ENCODE data around the gene HOXC6. TPM values are rescaled to one million over a fixed set of nuclear protein-coding genes. Genes with fewer than 3 reads are reported as not detected.
A peak's percentile ranks its signal among the peaks of the same experiment; 100 is the strongest.
"Not testable (repeated sequence)": the region's sequence is repeated elsewhere in the genome, so short reads cannot be mapped to it uniquely, and the experiment has no call there.

HOXC6 gene
- total RNA-seq, 4 donors from 2014 or later: 3.6 to 17.3 (median 7.2) TPM

- DNase-seq (ENCODE audit: low spot score in 2 of 2): no peak
- Histone ChIP-seq H3K4me3 (no peak overlapping the region), H3K9me3 (no peaks in the 10 kb centered on the region), H3K36me3 (no peaks in the 10 kb centered on the region), H3K27ac (no peak overlapping the region), H3K4me1 (peaks cover 0 to 3% (median 0%) of the 10 kb centered on the region in 4 donors), H3K27me3 (no peaks in the 10 kb centered on the region)
- WGBS, 2 donors: 84 to 89% methylated on average over 4 of the region's 4 CpGs
- TF ChIP-seq POLR2A (IDR thresholded peaks at IDR 0.05) (no peak), CTCF (IDR thresholded peaks at IDR 0.05) (no peak), EP300 (IDR thresholded peaks at IDR 0.05) (no peak)
Measured at GRCh38 chr12:54068418-54069070, 40.3 kb downstream of the HOXC6 start.

GRCh38 chr12:54071942-54072341 lies 43.7 kb downstream of the HOXC6 start:
- H3K4me1 ChIP-seq: peaks cover 0 to 3% (median 0%) of the 10 kb centered on the region in 4 donors
- H3K36me3 ChIP-seq: no peaks in the 10 kb centered on the region
- H3K27me3 ChIP-seq: no peaks in the 10 kb centered on the region
- 46 to 64% methylated on average over 1 of the region's 1 CpG for WGBS, 2 donors
- H3K4me3 ChIP-seq: no peak overlapping the region
- H3K9me3 ChIP-seq: no peaks in the 10 kb centered on the region
- no peak overlapping the region for H3K27ac ChIP-seq
- DNase-seq (ENCODE audit: low spot score in 2 of 2): no peak
- TF ChIP-seq EP300 (IDR thresholded peaks at IDR 0.05) (no peak), CTCF (IDR thresholded peaks at IDR 0.05) (no peak), POLR2A (IDR thresholded peaks at IDR 0.05) (no peak)

- 81 to 86% methylated on average over 6 of the region's 6 CpGs for WGBS, 2 donors
- no peak overlapping the region for H3K27ac ChIP-seq
- DNase-seq (ENCODE audit: low spot score in 2 of 2): no peak
- H3K9me3 ChIP-seq: no peaks in the 10 kb centered on the region
- H3K4me1 ChIP-seq: no peaks in the 10 kb centered on the region
- no peak overlapping the region for H3K4me3 ChIP-seq
- no peak for TF ChIP-seq POLR2A (IDR thresholded peaks at IDR 0.05)
- H3K27me3 ChIP-seq: no peaks in the 10 kb centered on the region
- H3K36me3 ChIP-seq: no peaks in the 10 kb centered on the region
Measured at GRCh38 chr12:54074308-54074707, 46.1 kb downstream of the HOXC6 start.

GRCh38 chr12:54075409-54075808 lies 47.2 kb downstream of the HOXC6 start:
- whole genome bisulfite sequencing, 2 donors: 47 to 64% methylated on average over 6 of the region's 6 CpGs
- Histone ChIP-seq H3K36me3 (no peaks in the 10 kb centered on the region), H3K9me3 (no peaks in the 10 kb centered on the region), H3K4me1 (no peaks in the 10 kb centered on the region), H3K27ac (peak overlapping the region in 1 of 4 donors; percentile 91), H3K4me3 (no peak overlapping the region), H3K27me3 (no peaks in the 10 kb centered on the region)
- TF ChIP-seq CTCF (IDR thresholded peaks at IDR 0.05): no peak
- DNase-seq (ENCODE audit: low spot score in 2 of 2): no peak

GRCh38 chr12:54075974-54076373 lies 47.7 kb downstream of the HOXC6 start:
- DNase-seq (ENCODE audit: low spot score in 2 of 2): no peak
- TF ChIP-seq EP300 (IDR thresholded peaks at IDR 0.05): no peak
- TF ChIP-seq CTCF (IDR thresholded peaks at IDR 0.05): no peak
- H3K36me3 ChIP-seq: no peaks in the 10 kb centered on the region
- H3K27me3 ChIP-seq: no peaks in the 10 kb centered on the region
- H3K4me3 ChIP-seq: no peak overlapping the region
- no peaks in the 10 kb centered on the region for H3K4me1 ChIP-seq
- peak overlapping the region in 2 of 4 donors; percentile 91 to 95 for H3K27ac ChIP-seq
- H3K9me3 ChIP-seq: no peaks in the 10 kb centered on the region

GRCh38 chr12:54077843-54078242 lies 49.6 kb downstream of the HOXC6 start:
- Histone ChIP-seq H3K27ac (peak overlapping the region; percentile 28 to 95 (median 87)), H3K4me3 (peak overlapping the region in 3 of 4 donors; percentile 7 to 31 (median 22))
- not testable (repeated sequence) for H3K36me3 ChIP-seq; H3K9me3 ChIP-seq; H3K4me1 ChIP-seq; H3K27me3 ChIP-seq; DNase-seq (ENCODE audit: low spot score in 2 of 2)
- WGBS, 2 donors: 52 to 62% methylated on average over 10 of the region's 10 CpGs

GRCh38 chr12:54079115-54079514 lies 50.9 kb downstream of the HOXC6 start:
- peak overlapping the region; percentile 15 to 45 (median 32) for H3K4me3 ChIP-seq
- H3K9me3 ChIP-seq: not testable (repeated sequence)

More at GRCh38 chr12:54079115-54079514, 50.9 kb downstream of the HOXC6 start:
- H3K36me3 ChIP-seq; H3K4me1 ChIP-seq; DNase-seq (ENCODE audit: low spot score in 2 of 2); H3K27me3 ChIP-seq: not testable (repeated sequence)
- H3K27ac ChIP-seq: peak overlapping the region; percentile 55 to 95 (median 87)
- 40 to 44% methylated on average over 9 of the region's 9 CpGs for WGBS, 2 donors

Measured in tibial nerve (tissue), 4 donors.